ENCODE measurements around the gene DCK.

- TF ChIP-seq CEBPB (IDR thresholded peaks at IDR 0.05) (no peak), CREB1 (IDR thresholded peaks at IDR 0.05; ENCODE audit: low read depth) (no peak)
Measured at GRCh38 chr4:71009086-71009485, 15.6 kb downstream of the DCK start.
